GM21529 (cell line): Measurements from ENCODE around the gene C16orf87.
"Not testable (repeated sequence)": the region's sequence is repeated elsewhere in the genome, so short reads cannot be mapped to it uniquely, and the experiment has no call there.

Source experiments
- ATAC-seq: cut with Tn5 transposase; IDR thresholded peaks from one replicate; pipeline ENCODE4 v1.9.1; 2021; ENCODE audit not compliant: unreplicated experiment

Gene C16orf87

DNA sequence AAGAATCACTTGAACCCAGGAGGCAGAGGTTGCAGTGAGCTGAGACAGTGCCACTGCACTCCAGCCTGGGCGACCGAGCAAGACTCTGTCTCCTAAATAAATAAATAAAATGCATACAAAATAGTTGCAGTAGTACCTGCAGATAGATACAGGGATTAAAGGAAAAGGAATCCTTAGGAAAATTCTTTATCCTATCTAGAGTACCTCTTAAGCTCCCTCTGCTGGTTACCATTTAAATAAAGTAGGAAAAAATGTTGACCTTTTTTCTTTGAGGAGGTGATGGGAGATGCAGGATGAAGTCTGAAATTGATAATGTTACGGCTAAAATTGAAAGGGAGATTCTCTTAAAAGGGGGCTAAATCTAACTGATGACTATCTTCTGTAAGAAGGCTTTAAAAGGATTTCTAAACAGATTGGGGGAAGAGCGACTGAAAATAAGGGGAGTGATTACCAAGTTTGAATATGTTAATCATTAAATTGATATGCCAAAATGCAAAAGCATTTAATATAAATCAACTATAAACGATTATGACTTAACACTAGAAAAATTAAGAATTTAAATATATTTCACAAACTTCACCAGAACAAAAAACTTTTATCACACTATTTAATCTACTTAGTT lies 29.4 kb downstream of the C16orf87 start:
- no peak for ATAC-seq

- no peak for ATAC-seq
Observed at GRCh38 chr16:46800494-46800893, 30.5 kb downstream of the C16orf87 start.

DNA sequence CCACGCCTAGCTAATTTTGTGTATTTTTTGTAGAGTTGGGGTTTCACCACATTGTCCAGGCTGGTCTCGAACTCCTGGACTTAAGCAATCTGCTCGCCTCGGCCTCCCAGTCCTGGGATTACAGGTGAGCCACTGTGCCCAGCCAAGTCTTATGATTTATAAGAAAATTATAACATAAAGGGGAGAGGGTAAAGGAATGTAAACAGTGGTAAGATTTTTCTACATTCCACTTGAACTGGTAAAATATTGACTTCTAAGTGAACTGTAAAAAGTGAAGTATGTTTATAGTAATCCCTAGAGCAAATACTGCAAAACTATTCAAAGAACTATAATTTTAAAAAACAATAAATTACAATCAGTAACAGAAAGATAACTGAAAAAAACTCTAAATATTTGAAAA lies 33.5 kb downstream of the C16orf87 start:
- no peak for ATAC-seq

GRCh38 chr16:46796764-46797269 lies 34.2 kb downstream of the C16orf87 start:
- ATAC-seq = no peak

DNA sequence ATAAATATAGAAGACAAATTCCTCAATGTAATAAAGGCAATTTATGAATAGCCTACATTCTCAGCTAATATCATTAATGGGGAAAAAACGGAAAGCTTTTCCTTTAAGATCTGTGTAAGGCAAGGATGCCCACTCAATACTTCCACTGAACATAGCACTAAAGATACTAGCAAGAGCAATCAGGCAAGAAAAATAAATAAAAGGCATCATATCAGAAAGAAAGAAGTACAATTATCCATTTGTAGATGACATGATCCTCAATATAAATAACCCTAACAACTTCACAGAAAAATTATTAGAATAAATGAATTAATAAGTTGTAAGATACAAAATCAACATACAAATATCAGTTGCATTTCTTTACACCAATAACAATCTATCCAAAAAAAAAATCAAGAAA lies 37.1 kb downstream of the C16orf87 start:
- no peak for ATAC-seq

GRCh38 chr16:46790599-46791270 lies 40.2 kb downstream of the C16orf87 start:
- no peak for ATAC-seq

- peak; percentile 79 for ATAC-seq
Observed at GRCh38 chr16:46789499-46790414, 41.2 kb downstream of the C16orf87 start.

GRCh38 chr16:46788891-46789474 lies 42.0 kb downstream of the C16orf87 start:
- no peak for ATAC-seq

DNA sequence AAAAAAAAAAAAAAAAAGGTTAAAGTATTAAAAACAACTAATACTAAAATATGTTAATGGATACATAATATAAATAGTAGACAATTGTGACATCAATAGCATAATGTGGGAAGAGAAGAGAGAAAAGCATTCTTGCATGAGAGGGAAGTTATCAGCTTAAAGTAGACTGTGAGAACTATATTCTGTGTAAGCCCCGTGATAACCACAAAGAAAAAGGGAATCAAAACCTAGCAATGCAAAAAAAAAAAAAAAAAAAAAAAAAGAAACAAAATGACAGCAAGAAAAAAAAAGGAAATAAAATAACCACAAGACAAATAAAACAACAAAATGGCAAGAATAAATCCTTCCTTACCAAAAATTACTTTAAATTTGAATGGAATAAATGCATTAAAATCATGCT lies 43.1 kb downstream of the C16orf87 start:
- ATAC-seq = no peak

- ATAC-seq = no peak
Observed at GRCh38 chr16:46785076-46785845, 45.7 kb downstream of the C16orf87 start.

DNA sequence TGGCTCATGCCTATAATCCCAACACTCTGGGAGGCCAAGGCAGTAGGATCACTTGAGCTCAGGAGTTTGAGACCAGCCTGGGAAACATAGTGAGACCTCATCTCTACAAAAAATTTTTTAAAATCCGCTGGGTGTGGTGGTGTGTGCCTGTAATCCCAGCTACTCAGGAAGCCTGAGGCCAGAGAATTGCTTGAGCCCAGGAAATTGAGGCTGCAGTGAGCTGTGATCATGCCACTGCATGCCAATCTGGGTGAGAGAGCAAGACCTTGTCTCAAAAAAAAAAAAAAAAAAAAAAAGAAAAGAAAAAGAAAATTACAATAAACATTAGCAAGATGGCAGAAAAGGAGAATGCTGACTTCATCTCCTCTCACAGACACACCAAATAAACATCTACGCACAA lies 46.4 kb downstream of the C16orf87 start:
- not testable (repeated sequence) for ATAC-seq

GRCh38 chr16:46783800-46784199 lies 47.2 kb downstream of the C16orf87 start:
- ATAC-seq = no peak

GRCh38 chr16:46782320-46782719 lies 48.7 kb downstream of the C16orf87 start:
- no peak for ATAC-seq

DNA sequence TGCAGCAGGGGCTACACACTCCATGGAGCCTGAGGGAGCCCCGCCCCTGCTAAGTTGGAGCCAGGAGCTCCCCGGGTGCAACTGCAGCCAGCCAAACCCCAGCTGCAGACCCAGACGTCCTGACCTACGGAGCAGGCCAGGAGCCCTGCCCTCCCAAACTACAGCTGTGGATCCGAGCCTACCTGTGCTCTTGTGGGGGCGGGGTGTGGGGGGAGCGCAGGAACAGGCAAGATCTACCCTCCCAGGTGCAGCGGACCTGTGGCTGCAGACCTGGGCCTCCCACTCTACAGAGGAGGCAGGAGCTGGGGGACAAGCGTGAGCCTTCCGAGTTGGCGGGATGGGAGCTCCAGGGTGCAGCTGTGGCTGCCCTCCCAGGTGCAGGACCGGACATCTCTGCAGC lies 53.2 kb downstream of the C16orf87 start:
- ATAC-seq = no peak

GRCh38 chr16:46775214-46775613 lies 55.8 kb downstream of the C16orf87 start:
- peak; percentile 26 for ATAC-seq

GRCh38 chr16:46774743-46775177 lies 56.2 kb downstream of the C16orf87 start:
- ATAC-seq = peak; percentile 74

DNA sequence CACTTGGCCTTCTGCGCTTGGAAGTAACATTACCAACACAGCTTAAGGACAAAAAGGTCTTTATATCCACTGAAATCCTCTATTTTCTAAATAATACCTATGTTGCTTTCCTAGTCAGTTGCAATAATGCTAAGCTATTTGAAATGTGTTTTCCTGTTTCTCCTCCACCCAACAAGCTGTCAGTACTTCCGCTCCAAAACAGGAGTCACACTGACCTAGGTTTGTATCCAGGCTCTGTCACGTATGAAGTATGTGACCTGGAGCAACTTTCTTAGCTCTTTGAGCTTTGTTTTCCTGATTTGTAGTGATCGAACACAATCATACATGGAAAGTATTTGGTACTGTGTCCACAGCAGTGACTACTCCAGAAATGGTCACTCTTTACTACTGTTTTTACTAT lies 58.5 kb downstream of the C16orf87 start:
- no peak for ATAC-seq

GRCh38 chr16:46768809-46769208 lies 62.2 kb downstream of the C16orf87 start:
- ATAC-seq = no peak

- ATAC-seq = no peak
Observed at GRCh38 chr16:46765050-46765449, 65.9 kb downstream of the C16orf87 start.

DNA sequence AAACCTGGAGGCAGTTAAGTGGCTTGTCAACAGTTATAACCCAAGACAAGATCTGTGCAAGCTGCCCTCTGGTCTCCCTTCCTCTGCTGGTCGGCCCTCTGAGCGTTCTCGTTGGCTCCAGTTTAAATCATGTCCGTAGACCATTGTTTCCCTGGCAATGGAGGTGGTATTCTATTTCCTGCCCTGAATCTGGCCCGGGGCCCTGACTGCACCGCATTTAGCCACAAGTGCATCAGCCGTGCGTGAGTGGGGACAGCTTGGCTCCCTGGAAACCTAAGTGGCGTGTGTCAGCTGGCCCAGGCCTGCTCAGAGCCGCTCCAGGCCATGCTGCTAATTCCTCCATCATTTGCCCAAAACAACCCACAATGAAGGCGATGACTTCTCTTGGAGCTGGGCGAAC lies 67.8 kb downstream of the C16orf87 start:
- no peak for ATAC-seq
